Measurements from ENCODE around the gene ETS2. TPM values are rescaled to one million over a fixed set of nuclear protein-coding genes. Genes with fewer than 3 reads are reported as not detected.
"Not testable (repeated sequence)": the region's sequence is repeated elsewhere in the genome, so short reads cannot be mapped to it uniquely, and the experiment has no call there.

The ETS2 gene
- total and polyA plus RNA-seq, 5 experiments from 2014 or later = 4.7 to 14.8 (median 6.6) TPM

DNA sequence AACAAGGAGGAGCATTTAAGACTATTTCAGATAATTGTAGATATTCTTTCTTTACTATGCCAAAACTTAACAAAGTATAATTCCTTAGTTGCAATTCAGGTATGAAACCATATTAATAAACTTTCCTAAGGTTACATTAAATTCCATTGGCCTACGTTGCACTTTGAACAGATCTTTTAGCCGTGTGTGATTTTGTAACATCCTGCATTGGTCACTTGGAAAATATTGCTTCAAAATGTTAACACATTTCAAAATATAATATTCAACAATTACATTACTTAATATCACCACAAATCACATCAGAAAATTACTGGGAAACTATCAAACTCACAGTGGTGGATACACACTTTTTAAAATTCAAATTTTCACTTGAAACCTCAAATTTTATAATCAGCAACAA is 20.2 kb downstream of the ETS2 start:
- H3K36me3 Mint-ChIP-seq = peaks cover 0 to 36% (median 33%) of the 10 kb centered on the region in 3 donors
- no peak overlapping the region for H3K4me3 Mint-ChIP-seq
- ATAC-seq (no peak), DNase-seq (no peak)
- peaks cover 0 to 4% (median 0%) of the 10 kb centered on the region in 4 donors for H3K4me1 Mint-ChIP-seq
- H3K27me3 Mint-ChIP-seq = no peaks in the 10 kb centered on the region
- peaks cover 0 to 18% (median 0%) of the 10 kb centered on the region in 9 donors for H3K9me3 Mint-ChIP-seq
- H3K27ac Mint-ChIP-seq = no peak overlapping the region
- POLR2A ChIA-PET = no interaction called here

DNA sequence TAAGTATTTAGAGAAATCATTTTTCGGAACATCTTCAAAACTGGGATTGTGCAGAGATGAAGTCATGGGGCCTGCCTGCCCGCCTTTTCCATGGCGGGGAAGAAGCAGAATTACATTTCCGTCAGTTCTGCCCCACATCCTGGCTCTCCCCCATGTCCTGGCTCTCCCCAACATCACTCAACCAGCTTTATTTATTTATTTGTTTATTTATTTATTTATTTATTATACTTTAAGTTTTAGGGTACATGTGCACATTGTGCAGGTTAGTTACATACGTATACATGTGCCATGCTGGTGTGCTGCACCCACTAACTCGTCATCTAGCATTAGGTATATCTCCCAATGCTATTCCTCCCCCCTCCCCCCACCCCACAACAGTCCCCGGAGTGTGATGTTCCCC is 22.4 kb downstream of the ETS2 start:
- Mint-ChIP-seq H3K9me3 (peaks cover 0 to 18% (median 0%) of the 10 kb centered on the region in 9 donors), H3K36me3 (peaks cover 0 to 14% (median 13%) of the 10 kb centered on the region in 3 donors), H3K4me1 (peaks cover 0 to 20% (median 7%) of the 10 kb centered on the region in 4 donors)
- POLR2A ChIA-PET, DNase-seq, H3K27ac Mint-ChIP-seq, H3K27me3 Mint-ChIP-seq, H3K4me3 Mint-ChIP-seq, ATAC-seq: not testable (repeated sequence)

DNA sequence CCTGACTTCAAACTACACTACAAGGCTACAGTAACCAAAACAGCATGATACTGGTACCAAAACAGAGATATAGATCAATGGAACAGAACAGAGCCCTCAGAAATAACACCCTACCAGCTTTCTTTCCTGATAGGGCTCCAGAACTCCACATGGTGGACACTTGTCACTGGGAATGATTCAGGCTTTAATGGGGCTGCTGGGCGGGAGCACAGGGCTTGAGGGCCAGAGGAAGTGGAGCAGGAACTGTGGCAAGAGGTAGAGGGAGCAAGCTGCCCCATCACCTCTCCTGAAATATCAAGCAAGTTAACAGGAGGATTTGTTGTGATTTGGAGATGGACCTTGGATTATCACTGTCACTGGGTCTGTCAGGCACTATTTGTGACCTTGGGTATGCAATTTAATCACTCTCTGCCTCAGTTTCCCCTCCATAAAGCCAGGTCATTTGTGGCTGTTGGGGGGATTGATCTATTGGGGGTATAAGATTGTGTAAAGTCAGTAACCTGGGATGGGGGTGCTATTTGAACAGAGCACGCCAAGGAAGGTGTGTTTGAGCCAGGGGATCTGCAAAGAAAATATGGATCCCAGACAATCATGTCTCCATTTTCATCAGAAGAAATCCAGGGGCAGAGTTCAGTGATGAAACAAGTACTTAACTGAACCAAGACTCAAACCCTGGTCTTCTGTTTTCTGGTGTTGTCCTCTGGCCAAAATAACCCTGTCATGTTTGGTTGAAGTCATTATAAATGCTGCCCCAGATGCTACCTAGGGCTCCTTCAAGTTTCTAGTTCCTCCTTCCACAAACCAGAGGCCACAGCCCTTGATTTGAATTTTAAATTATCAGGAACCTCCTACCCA is 25.2 kb downstream of the ETS2 start:
- Mint-ChIP-seq H3K4me1 (peaks cover 0 to 20% (median 7%) of the 10 kb centered on the region in 4 donors), H3K27me3 (peaks cover 0 to 9% (median 2%) of the 10 kb centered on the region in 5 donors), H3K4me3 (peak overlapping the region in 1 of 10 donors; percentile 6), H3K27ac (peak overlapping the region in 3 of 10 donors; percentile 1 to 65 (median 57)), H3K36me3 (peaks cover 0 to 3% (median 0%) of the 10 kb centered on the region in 3 donors), H3K9me3 (peaks cover 0 to 17% (median 0%) of the 10 kb centered on the region in 9 donors)
- no peak for DNase-seq
- no peak for ATAC-seq
- POLR2A ChIA-PET = no interaction called here

DNA sequence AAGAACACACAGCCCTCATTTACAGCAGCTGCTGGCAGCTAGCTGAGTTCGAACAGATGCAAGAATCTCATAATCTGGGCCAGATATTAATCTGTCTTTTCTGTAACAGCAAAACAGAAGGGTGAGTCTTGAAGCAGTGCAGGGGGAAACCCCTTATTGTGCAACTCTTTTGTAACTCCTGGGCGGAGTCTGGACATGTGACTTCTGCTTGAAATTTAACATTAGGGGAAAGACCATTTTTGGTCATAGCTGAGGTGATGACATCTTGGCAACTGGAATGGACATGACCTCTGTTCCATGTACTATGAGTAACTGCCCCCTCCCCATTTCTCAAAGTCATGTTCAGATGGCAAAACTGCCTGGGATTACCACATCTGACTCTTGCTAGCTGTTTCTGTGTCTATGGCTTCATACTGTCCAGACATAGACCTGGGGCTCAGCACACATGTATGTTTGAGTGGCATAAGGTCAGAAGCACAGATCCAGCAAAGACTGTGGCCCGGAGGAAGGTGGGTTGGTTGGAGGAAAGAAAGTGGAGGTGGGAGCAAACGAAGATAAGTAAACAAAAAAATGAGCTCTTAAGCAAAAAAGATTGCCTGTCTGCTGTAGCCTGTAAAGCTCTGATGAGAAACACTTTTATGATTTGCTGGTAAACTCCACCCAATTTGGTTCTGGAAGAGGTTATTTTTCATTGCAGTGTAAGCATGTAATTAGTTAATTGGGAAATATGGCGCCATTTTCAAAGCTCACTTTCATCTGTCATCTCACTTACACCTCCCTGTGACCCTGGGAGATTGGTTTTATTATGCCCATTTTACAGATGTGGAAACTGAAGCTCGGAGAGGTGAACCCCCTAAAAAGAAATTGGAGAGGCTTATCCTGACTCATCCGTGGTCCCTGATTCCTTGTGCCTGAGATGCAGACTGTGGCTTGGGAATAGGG is 26.1 kb downstream of the ETS2 start:
- POLR2A ChIA-PET = no interaction called here
- peaks cover 0 to 9% (median 0%) of the 10 kb centered on the region in 9 donors for H3K9me3 Mint-ChIP-seq
- DNase-seq (peak in 3 of 10 donors; percentile 8 to 20 (median 17)), ATAC-seq (peak; percentile 67 to 85)
- H3K36me3 Mint-ChIP-seq = no peaks in the 10 kb centered on the region
- peak overlapping the region in 1 of 10 donors; percentile 6 for H3K4me3 Mint-ChIP-seq
- peaks cover 0 to 9% (median 2%) of the 10 kb centered on the region in 5 donors for H3K27me3 Mint-ChIP-seq
- H3K4me1 Mint-ChIP-seq = peaks cover 0 to 20% (median 7%) of the 10 kb centered on the region in 4 donors
- peak overlapping the region in 3 of 10 donors; percentile 4 to 57 (median 31) for H3K27ac Mint-ChIP-seq

DNA sequence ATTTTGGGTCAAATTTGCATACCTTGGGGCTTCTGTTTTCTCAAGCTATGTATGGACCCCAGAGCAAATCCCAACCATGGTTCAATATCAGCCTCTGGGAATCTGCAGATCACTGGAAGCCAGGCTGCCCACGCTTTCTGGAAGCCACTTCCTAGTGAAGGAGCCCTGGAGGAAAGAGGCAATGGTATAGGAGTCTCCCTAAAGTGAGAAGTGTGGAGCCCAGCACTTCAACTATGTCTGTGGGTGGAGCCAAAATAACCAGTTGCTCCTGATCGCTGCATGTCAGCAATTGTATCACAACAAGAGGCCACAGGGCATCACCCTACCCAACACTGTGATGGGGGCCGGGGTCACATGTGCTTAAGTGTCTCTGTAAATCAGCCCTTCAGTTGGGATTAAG is 26.9 kb downstream of the ETS2 start:
- Mint-ChIP-seq H3K4me1 (peaks cover 0 to 20% (median 7%) of the 10 kb centered on the region in 4 donors), H3K27me3 (peaks cover 0 to 9% (median 2%) of the 10 kb centered on the region in 5 donors), H3K27ac (no peak overlapping the region), H3K9me3 (peaks cover 0 to 3% (median 0%) of the 10 kb centered on the region in 9 donors), H3K4me3 (no peak overlapping the region), H3K36me3 (no peaks in the 10 kb centered on the region)
- no peak for DNase-seq
- POLR2A ChIA-PET = no interaction called here
- ATAC-seq = no peak

DNA sequence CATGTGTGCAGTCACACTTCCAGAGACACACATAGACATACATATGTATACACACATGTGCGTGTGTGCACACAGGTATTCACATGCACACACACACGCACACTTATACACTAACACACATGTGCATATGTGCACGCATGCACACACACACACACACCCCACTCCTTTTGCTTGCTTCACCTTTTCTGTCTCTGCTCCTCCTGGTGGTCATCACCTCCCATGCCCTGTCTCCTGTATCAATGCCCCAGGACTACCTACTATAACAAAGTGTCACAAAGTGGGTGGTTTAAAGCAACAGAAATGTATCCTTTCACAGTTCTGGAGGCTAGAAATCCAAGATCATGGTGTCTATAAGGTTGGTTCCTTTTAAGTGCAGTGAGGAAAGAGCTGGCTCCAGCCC is 27.4 kb downstream of the ETS2 start:
- Mint-ChIP-seq H3K4me3 (no peak overlapping the region), H3K36me3 (no peaks in the 10 kb centered on the region), H3K27ac (no peak overlapping the region), H3K4me1 (peaks cover 0 to 20% (median 7%) of the 10 kb centered on the region in 4 donors), H3K9me3 (no peaks in the 10 kb centered on the region), H3K27me3 (peaks cover 0 to 9% (median 2%) of the 10 kb centered on the region in 5 donors)
- no peak for DNase-seq
- ATAC-seq = no peak
- POLR2A ChIA-PET = no interaction called here

DNA sequence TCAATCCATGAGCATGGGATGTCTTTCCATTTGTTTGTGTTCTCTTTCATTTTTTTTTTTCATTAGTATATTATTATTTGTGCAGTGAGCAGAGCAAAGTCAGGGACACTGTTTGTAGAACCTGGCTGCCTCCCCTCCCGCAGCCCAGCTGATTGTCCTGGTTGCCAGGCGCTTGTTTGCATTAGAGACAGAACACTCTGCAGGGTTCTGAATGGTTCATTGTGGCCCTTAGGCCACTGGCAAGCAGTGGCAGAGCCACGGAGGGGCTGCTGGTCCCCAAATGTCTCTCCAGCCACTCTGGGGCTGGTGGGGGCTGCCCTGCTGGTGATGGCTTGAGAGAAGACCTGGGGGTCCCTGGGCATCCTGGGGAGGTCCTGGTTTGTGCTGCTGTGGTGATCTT is 29.0 kb downstream of the ETS2 start:
- H3K4me3 Mint-ChIP-seq = no peak overlapping the region
- H3K4me1 Mint-ChIP-seq = peaks cover 0 to 20% (median 7%) of the 10 kb centered on the region in 4 donors
- POLR2A ChIA-PET = no interaction called here
- no peak overlapping the region for H3K27ac Mint-ChIP-seq
- H3K36me3 Mint-ChIP-seq = no peaks in the 10 kb centered on the region
- H3K27me3 Mint-ChIP-seq = peaks cover 0 to 9% (median 2%) of the 10 kb centered on the region in 5 donors
- H3K9me3 Mint-ChIP-seq = no peaks in the 10 kb centered on the region
- DNase-seq (no peak), ATAC-seq (no peak)

DNA sequence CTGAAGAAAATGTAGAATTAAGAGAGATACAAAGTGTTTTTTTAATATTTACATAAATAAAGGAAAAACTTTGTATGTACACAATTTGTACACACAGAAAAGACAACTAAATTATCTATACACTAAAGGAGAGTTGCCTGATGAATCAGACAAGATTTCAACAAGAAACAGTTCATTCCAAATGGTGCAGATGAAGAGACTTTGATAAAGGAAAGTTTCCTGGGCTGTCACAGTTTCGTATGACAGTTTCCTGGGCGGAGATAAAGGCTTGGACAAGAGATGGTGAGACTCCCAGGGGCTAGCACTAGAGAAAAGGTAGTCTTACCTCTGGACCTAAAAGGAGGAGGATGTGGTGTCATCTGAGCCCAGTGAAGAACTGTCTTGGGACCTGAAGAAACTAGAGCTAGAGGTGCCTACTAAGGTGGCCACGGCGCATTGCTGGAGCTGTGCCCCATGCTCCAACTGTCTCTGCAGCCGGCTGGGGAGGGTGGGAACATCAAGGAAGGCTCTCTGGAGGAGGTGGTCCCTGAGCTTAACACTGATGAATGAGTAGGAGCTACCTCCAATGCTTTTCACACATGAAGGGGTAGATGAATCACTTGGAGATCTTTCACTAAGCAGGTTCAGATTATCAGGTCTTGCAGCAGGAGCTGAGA is 32.2 kb downstream of the ETS2 start:
- Mint-ChIP-seq H3K4me3 (no peak overlapping the region), H3K27ac (no peak overlapping the region), H3K9me3 (no peaks in the 10 kb centered on the region), H3K4me1 (no peaks in the 10 kb centered on the region), H3K36me3 (no peaks in the 10 kb centered on the region), H3K27me3 (peaks cover 0 to 9% (median 2%) of the 10 kb centered on the region in 5 donors)
- POLR2A ChIA-PET = no interaction called here
- ATAC-seq = no peak
- no peak for DNase-seq

DNA sequence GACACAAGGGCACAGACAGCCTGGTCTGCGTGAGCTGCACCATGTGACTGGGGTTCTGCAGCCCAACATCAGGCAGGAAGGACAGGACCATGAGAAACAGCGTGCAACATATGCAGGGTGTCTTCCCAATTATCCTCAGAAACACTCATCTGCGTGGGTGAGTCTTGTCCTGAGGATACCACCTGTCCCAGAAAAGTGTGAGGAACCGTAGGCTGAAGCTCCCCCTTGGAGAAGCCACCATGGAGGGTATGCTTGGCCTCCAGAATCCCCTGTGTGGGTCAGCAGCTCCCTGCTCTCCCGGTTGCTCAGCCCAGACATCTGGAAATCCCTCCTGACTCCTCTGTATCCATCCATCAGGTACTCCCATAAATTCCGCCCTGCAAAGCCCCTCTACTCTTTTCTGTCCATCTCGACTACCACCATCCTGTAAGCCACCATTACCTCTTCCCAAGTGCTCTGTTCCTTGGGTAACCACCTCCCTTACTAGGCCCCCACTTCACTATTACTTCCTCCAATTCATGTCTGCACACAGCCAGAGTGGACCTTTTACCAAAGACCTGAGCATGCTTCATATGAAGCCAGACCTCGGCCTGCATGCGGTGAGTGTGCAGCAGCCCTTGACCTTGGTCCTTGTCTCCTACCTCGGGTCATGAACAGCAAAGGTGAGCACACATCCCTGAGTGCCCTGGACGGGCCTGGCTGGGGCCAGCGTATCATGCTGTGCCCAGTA is 33.0 kb downstream of the ETS2 start:
- ATAC-seq (no peak), DNase-seq (no peak)
- H3K9me3 Mint-ChIP-seq = no peaks in the 10 kb centered on the region
- POLR2A ChIA-PET = no interaction called here
- no peaks in the 10 kb centered on the region for H3K36me3 Mint-ChIP-seq
- no peak overlapping the region for H3K4me3 Mint-ChIP-seq
- H3K4me1 Mint-ChIP-seq = no peaks in the 10 kb centered on the region
- peaks cover 0 to 9% (median 2%) of the 10 kb centered on the region in 5 donors for H3K27me3 Mint-ChIP-seq
- H3K27ac Mint-ChIP-seq = peak overlapping the region in 1 of 10 donors; percentile 12

DNA sequence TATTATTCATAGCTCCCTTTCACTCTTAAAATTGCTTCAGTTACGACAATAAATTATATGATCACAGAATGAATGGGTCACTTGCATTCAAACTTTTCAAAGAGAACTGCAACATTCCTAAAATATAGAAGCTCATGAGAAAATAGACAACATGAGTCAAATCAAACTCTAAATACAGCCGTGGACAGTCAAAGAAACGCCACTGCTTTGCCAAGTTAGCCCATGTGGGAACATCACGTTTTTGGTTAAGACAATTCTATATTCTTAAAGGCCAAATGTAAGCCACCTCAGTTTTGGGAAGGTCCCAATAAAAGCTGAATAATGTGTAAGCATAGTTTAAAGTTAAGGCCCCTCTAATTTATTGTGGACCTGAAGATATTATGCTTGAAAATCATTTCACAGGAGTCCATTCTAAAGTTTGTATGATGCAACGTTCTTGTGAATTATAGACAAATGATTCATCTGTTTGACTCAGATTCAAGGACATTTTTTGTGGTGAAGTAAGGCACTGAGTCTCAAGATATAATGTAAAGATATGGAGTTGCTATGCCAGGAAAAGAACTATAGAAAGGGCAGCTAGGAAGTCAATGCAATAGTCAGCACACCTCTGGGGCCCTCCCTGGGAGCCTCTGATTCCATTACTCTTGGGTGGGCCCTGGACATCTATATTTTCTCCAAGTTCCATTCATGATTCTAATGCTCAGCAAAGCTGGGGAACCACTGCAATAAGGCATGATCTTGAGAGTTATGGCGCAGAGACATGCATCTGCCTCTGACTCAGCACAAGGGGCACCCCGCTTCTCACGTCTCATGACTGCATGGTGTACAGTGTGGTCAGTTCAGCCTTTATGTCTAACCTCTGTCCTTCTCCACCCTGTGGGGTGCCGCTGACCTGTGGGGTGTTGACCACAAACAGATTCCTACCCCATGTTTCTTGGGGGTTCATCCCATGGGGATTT is 33.9 kb downstream of the ETS2 start:
- Mint-ChIP-seq H3K27ac (no peak overlapping the region), H3K27me3 (peaks cover 0 to 7% (median 2%) of the 10 kb centered on the region in 5 donors), H3K4me3 (no peak overlapping the region), H3K9me3 (no peaks in the 10 kb centered on the region), H3K36me3 (no peaks in the 10 kb centered on the region), H3K4me1 (no peaks in the 10 kb centered on the region)
- ATAC-seq (no peak), DNase-seq (no peak)
- POLR2A ChIA-PET = no interaction called here
